Caco-2 (cell line): ENCODE measurements around the gene ALX4. TPM values are rescaled to one million over a fixed set of nuclear protein-coding genes. Genes with fewer than 3 reads are reported as not detected.

ENCODE experiments used
- BruUV-seq: library from RNA; stranded (reverse); fragments of 400-500 nt; replicated peaks from 2 replicates; lab custom pipeline; 2021; lab: Mats Ljungman, UMichigan
- CTCF ChIA-PET: fragments of 300-600 bp; sonication (Branson Sonifier 250); formaldehyde crosslinking; loops from one replicate; lab custom pipeline; 2022; ENCODE audit warnings: antibody characterized with exemption; lab: Charles Lee
- POLR2A ChIA-PET: fragments of 300-600 bp; sonication (Branson Sonifier 250); formaldehyde crosslinking; loops from one replicate; lab custom pipeline; 2022; ENCODE audit warnings: antibody characterized with exemption; lab: Charles Lee
- DNase-seq, 2 experiments: peaks; one replicate each; pipeline versions ENCODE4 v3.0.0 to v3.0.0-alpha.2; 2020 to 2022
- H3K27me3 ChIP-seq: replicated peaks from 2 replicates; pipeline ENCODE4 v1.6.0; 2011; ENCODE audit warnings: low read length; ENCODE audit not compliant: control insufficient read depth, insufficient read depth
- H3K36me3 ChIP-seq: 2 replicates; pipeline ENCODE4 v1.5.1; 2011; ENCODE audit warnings: low read length; ENCODE audit not compliant: control insufficient read depth, insufficient read depth
- H3K4me1 ChIP-seq: fragments of 250-450 bp; sonication (Bioruptor Pico); 2 replicates; pipeline ENCODE4 v1.5.1; 2020; ENCODE audit warnings: mild to moderate bottlenecking
- H3K4me3 ChIP-seq: 2 replicates; pipeline ENCODE4 v1.5.1; 2011; ENCODE audit warnings: low read depth, mild to moderate bottlenecking, control low read depth, low read length
- H3K9me3 ChIP-seq: fragments of 250-450 bp; sonication (Bioruptor Pico); 2 replicates; pipeline ENCODE4 v1.5.1; 2020; ENCODE audit warnings: mild to moderate bottlenecking, moderate library complexity
- H3K27ac Mint-ChIP-seq: one replicate; pipeline ENCODE4 v1.8.0; 2022; ENCODE audit warnings: mixed read lengths; ENCODE audit not compliant: unreplicated experiment
- H3K27me3 Mint-ChIP-seq: one replicate; pipeline ENCODE4 v1.8.0; 2022; ENCODE audit warnings: mixed read lengths; ENCODE audit not compliant: insufficient read depth, unreplicated experiment
- H3K36me3 Mint-ChIP-seq: one replicate; pipeline ENCODE4 v1.8.0; 2022; ENCODE audit warnings: mild to moderate bottlenecking, mixed read lengths; ENCODE audit not compliant: insufficient read depth, unreplicated experiment
- H3K4me1 Mint-ChIP-seq: one replicate; pipeline ENCODE4 v1.8.0; 2022; ENCODE audit warnings: low read depth, mixed read lengths; ENCODE audit not compliant: unreplicated experiment
- H3K4me3 Mint-ChIP-seq: one replicate; pipeline ENCODE4 v1.8.0; 2022; ENCODE audit warnings: mild to moderate bottlenecking, moderate library complexity, mixed read lengths; ENCODE audit not compliant: unreplicated experiment
- H3K9me3 Mint-ChIP-seq: one replicate; pipeline ENCODE4 v1.8.0; 2022; ENCODE audit warnings: mixed read lengths; ENCODE audit not compliant: unreplicated experiment
- intact Hi-C: fragments of 100-400 bp; cut with micrococcal nuclease; formaldehyde crosslinking; loops from one replicate; pipeline ENCODE4 v1.10.0; 2022; ENCODE audit not compliant: unreplicated experiment
- total RNA-seq: library from RNA; stranded (reverse); gene quantifications from 2 replicates; pipeline ENCODE4 v1.2.3, GENCODE V29; 2022
- TF ChIP-seq, protein P1 (sequence below), 2 experiments: fragments of 200-600 bp in 1 of 2; IDR thresholded peaks; 1 replicate in 1 of 2; 2 replicates in 1 of 2; pipeline versions ENCODE4 v1.5.1 to v1.8.0; 2011 to 2022; ENCODE audit warnings: antibody characterized with exemption in 1 of 2, control low read depth in 1 of 2, inconsistent platforms in 1 of 2, low read depth in 1 of 2, low read length in 1 of 2, mild to moderate bottlenecking in 1 of 2, moderate library complexity in 1 of 2; ENCODE audit not compliant: insufficient read depth in 1 of 2, severe bottlenecking in 1 of 2, unreplicated experiment in 1 of 2

The ALX4 gene
- total RNA-seq, 1 experiment from 2014 or later = 0.05 TPM

DNA sequence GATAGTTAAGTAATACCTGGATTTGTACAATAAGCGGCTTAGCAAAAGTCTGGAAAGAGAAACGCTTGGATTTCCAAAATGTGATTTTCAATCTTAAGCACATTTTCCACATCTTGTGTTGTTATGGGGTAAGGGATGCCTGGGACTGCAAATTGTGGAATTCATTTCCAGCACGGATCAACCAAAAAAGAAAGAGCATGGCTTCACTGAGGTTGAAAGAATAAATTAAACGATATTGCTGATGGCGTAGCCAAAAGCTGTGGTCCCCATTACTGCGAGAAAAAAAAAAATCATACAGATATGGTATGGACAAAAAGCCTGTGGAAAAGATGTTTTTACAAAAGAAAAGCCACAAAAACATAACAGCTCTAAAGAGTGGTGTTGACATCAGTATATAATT is 26.0 kb upstream of the ALX4 start:
- H3K36me3 ChIP-seq = no peaks in the 10 kb centered on the region
- peaks cover 8% of the 10 kb centered on the region for H3K4me1 Mint-ChIP-seq
- ChIA-PET CTCF (no interaction called here), POLR2A (no interaction called here)
- peaks cover 9% of the 10 kb centered on the region for H3K4me1 ChIP-seq
- no peaks in the 10 kb centered on the region for H3K27me3 ChIP-seq
- no peaks in the 10 kb centered on the region for H3K9me3 Mint-ChIP-seq
- TF ChIP-seq, protein P1, sequence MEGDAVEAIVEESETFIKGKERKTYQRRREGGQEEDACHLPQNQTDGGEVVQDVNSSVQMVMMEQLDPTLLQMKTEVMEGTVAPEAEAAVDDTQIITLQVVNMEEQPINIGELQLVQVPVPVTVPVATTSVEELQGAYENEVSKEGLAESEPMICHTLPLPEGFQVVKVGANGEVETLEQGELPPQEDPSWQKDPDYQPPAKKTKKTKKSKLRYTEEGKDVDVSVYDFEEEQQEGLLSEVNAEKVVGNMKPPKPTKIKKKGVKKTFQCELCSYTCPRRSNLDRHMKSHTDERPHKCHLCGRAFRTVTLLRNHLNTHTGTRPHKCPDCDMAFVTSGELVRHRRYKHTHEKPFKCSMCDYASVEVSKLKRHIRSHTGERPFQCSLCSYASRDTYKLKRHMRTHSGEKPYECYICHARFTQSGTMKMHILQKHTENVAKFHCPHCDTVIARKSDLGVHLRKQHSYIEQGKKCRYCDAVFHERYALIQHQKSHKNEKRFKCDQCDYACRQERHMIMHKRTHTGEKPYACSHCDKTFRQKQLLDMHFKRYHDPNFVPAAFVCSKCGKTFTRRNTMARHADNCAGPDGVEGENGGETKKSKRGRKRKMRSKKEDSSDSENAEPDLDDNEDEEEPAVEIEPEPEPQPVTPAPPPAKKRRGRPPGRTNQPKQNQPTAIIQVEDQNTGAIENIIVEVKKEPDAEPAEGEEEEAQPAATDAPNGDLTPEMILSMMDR (IDR thresholded peaks at IDR 0.05; ENCODE audit: insufficient read depth in 1 of 2, low read depth in 1 of 2, low read length in 1 of 2, severe bottlenecking in 1 of 2, unreplicated experiment in 1 of 2) = no peak
- no peaks in the 10 kb centered on the region for H3K9me3 ChIP-seq
- BruUV-seq = no TSS peak
- no peak for DNase-seq
- H3K27ac Mint-ChIP-seq = no peak overlapping the region
- H3K4me3 ChIP-seq = no peak overlapping the region
- H3K27me3 Mint-ChIP-seq = no peaks in the 10 kb centered on the region
- intact Hi-C loops = no loop called here
- H3K36me3 Mint-ChIP-seq = no peaks in the 10 kb centered on the region
- no peak overlapping the region for H3K4me3 Mint-ChIP-seq

DNA sequence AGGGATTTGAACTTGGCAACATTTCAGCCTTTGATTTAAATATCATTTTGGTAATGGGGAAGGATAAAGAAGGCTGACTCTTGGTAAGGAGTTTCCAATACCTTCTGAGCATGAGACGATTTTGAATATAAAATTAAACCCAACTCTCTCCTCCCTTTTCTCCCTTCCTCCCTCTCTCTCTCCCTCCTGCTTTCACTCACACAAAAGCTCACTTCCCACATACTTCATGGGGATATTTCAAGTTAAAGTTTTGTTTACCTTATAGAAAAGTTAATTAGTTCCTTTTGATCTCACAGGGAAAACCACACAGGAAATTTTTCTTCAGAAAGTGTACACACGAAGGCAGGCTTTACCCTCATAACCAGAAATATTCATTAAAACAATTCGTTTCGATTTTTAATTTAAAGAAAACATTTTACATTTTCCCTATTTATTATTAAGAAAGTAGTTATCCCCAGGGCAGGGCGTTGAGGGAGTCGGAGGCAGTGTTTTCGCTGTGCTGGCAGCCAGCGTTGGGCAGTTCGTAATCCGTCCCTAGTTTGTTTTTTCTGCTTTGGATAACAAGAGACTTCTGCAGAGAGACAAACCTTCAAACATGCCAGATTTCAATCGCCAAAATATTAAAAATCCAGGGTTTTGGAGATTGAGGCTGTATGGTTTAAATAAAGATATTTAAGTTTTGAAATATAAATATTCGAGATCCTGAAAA is 25.3 kb upstream of the ALX4 start:
- no peaks in the 10 kb centered on the region for H3K36me3 Mint-ChIP-seq
- no peaks in the 10 kb centered on the region for H3K27me3 Mint-ChIP-seq
- H3K27ac Mint-ChIP-seq = no peak overlapping the region
- no peaks in the 10 kb centered on the region for H3K27me3 ChIP-seq
- H3K9me3 Mint-ChIP-seq = no peaks in the 10 kb centered on the region
- DNase-seq = no peak
- ChIA-PET CTCF (no interaction called here), POLR2A (no interaction called here)
- no peak overlapping the region for H3K4me3 Mint-ChIP-seq
- intact Hi-C loops = no loop called here
- H3K4me3 ChIP-seq = no peak overlapping the region
- H3K9me3 ChIP-seq = no peaks in the 10 kb centered on the region
- TF ChIP-seq, protein P1 (IDR thresholded peaks at IDR 0.05; ENCODE audit: insufficient read depth in 1 of 2, low read depth in 1 of 2, low read length in 1 of 2, severe bottlenecking in 1 of 2, unreplicated experiment in 1 of 2) = no peak
- H3K36me3 ChIP-seq = no peaks in the 10 kb centered on the region
- peaks cover 8% of the 10 kb centered on the region for H3K4me1 Mint-ChIP-seq
- peaks cover 14% of the 10 kb centered on the region for H3K4me1 ChIP-seq
- no TSS peak for BruUV-seq

DNA sequence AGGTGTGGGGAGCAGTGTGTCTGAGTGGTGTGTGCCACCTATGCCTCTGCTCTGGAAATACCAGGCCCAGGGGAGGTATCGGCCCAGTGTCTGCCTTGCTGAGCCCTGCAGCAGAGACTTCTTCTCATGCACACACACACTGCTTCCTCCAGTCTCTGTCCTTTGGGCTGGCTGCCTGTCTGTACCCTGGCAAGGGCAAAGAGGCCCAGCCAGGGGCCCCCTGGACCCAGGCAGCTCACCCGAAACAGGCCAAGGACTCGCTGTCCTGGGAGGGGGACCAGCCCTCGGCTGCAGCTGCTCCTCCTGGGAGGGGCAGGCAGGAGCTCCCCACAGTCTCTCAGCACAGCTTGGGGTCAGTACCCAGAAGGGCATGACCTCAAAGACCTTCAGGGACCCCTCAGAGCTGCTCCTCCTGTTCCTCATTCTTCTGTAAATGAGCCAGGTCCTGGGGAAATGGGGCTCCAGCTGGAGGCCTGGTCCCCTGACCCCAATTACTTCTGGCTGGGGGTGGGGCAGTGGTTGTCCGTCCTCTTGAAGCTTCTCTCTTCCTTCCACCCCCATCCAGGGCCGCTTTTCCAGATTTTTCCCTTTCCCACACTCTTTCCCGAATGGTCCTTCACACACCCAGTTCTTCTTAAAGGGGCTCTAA is 24.5 kb upstream of the ALX4 start:
- no peaks in the 10 kb centered on the region for H3K27me3 Mint-ChIP-seq

More for the DNA sequence above, 24.5 kb upstream of the ALX4 start:
- H3K27me3 ChIP-seq = no peaks in the 10 kb centered on the region
- no peak for DNase-seq
- H3K4me1 ChIP-seq = peaks cover 14% of the 10 kb centered on the region
- H3K4me3 Mint-ChIP-seq = no peak overlapping the region
- no peak overlapping the region for H3K4me3 ChIP-seq
- CTCF ChIA-PET = no interaction called here
- H3K4me1 Mint-ChIP-seq = peaks cover 8% of the 10 kb centered on the region
- TF ChIP-seq, protein P1 (IDR thresholded peaks at IDR 0.05; ENCODE audit: insufficient read depth in 1 of 2, low read depth in 1 of 2, low read length in 1 of 2, severe bottlenecking in 1 of 2, unreplicated experiment in 1 of 2) = no peak
- intact Hi-C loops = no loop called here
- no peaks in the 10 kb centered on the region for H3K36me3 ChIP-seq
- no peaks in the 10 kb centered on the region for H3K9me3 ChIP-seq
- no peaks in the 10 kb centered on the region for H3K9me3 Mint-ChIP-seq
- H3K36me3 Mint-ChIP-seq = no peaks in the 10 kb centered on the region
- BruUV-seq = no TSS peak
- H3K27ac Mint-ChIP-seq = no peak overlapping the region
- POLR2A ChIA-PET = no interaction called here
